Liver (tissue), 3 donors: ENCODE measurements around the gene PRLHR.

Experiments used
- CTCF ChIP-seq: fragments of 150-350 bp; IDR thresholded peaks from 2 replicates; pipeline ENCODE4 v1.5.1; 2017; ENCODE audit warnings: improper control_type of control experiment, low read depth, low read length; ENCODE audit not compliant: missing input control
- EGR1 ChIP-seq, 2 donors: IDR thresholded peaks; 2 replicates each; pipeline ENCODE4 v1.6.1; 2016 to 2018; ENCODE audit warnings: antibody characterized with exemption in 2 of 2, low read depth in 2 of 2
- JUND ChIP-seq, 2 donors: IDR thresholded peaks; 2 replicates each; pipeline ENCODE4 v1.6.1; 2016; ENCODE audit warnings: antibody characterized with exemption in 2 of 2
- REST ChIP-seq: IDR thresholded peaks from 2 replicates; pipeline ENCODE4 v1.6.1; 2016; ENCODE audit warnings: antibody characterized with exemption, mild to moderate bottlenecking
- SP1 ChIP-seq: IDR thresholded peaks from 2 replicates; pipeline ENCODE4 v1.6.1; 2018; ENCODE audit warnings: antibody characterized with exemption, mild to moderate bottlenecking
- TF ChIP-seq, protein P1 (sequence below): IDR thresholded peaks from 2 replicates; pipeline ENCODE4 v1.6.1; 2016; ENCODE audit warnings: antibody characterized with exemption
- donor health status: healthy.
- donor health status: healthy.

GRCh38 chr10:118541718-118542117, 53.7 kb downstream of the PRLHR start:
- TF ChIP-seq SP1 = no peak
- TF ChIP-seq CTCF = no peak
- TF ChIP-seq, protein P1, sequence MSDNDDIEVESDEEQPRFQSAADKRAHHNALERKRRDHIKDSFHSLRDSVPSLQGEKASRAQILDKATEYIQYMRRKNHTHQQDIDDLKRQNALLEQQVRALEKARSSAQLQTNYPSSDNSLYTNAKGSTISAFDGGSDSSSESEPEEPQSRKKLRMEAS = no peak
- no peak for TF ChIP-seq JUND (IDR thresholded peaks at IDR 0.05)
- TF ChIP-seq REST = no peak
- no peak for TF ChIP-seq EGR1 (IDR thresholded peaks at IDR 0.05; ENCODE audit: low read depth in 2 of 2)
